ENCODE results near the gene CACNA1I.

DNA sequence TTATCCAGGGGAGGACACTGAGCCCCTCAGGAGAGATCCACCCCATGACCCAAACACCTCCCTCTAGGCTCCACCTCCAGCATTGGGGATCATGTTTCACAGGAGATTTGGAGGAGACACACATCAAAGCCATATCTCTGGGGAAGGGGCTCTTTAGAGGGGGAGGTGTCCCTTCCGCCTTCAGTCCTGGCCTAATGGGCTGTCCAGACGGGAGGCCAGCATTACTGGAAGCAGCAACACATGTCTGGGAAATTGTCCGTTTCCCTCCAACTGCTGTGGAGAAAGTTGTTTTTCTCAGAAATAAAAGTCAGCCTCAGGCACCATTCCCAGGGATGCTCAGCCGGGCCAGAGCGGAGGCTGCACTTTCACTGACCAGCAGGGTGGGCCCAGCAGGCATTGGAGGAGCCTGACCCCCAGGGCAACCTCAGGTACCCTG, 9.5 kb downstream of the CACNA1I start:
- TF ChIP-seq, protein P1, sequence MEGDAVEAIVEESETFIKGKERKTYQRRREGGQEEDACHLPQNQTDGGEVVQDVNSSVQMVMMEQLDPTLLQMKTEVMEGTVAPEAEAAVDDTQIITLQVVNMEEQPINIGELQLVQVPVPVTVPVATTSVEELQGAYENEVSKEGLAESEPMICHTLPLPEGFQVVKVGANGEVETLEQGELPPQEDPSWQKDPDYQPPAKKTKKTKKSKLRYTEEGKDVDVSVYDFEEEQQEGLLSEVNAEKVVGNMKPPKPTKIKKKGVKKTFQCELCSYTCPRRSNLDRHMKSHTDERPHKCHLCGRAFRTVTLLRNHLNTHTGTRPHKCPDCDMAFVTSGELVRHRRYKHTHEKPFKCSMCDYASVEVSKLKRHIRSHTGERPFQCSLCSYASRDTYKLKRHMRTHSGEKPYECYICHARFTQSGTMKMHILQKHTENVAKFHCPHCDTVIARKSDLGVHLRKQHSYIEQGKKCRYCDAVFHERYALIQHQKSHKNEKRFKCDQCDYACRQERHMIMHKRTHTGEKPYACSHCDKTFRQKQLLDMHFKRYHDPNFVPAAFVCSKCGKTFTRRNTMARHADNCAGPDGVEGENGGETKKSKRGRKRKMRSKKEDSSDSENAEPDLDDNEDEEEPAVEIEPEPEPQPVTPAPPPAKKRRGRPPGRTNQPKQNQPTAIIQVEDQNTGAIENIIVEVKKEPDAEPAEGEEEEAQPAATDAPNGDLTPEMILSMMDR (IDR thresholded peaks at IDR 0.05): no peak
- TF ChIP-seq POLR2A (IDR thresholded peaks at IDR 0.05): no peak
